ENCODE data around the gene WNT7B.

DNA sequence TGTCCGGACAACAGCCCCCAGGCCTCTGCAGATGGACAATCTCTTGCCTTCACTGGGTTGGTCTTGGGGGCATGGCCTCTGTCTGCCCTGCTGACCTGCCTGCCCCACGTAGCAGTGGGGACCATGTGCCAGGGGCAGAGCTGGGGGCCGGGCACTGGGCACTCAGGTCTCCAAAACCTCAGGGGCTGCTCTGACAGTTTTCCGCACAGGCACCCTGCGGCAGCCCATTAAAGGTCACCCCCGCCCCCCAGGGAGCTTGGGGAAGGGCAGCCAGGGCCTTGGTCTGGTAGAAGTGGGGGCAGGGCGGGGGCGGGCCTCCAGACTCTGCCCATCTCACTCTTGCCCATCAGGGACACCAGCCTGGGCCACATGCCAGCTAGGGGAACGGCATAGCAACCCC, 49.9 kb downstream of the WNT7B start:
- TF ChIP-seq YY1 (IDR thresholded peaks at IDR 0.05; ENCODE audit: insufficient read depth, insufficient read length): no peak
- no peak for TF ChIP-seq ZNF274 (IDR thresholded peaks at IDR 0.05; ENCODE audit: low read depth, low read length)

Measured in NT2/D1 (cell line).